Erythroblast (primary cell): ENCODE measurements around the gene PRKCZ.

Source experiments
- GATA1 ChIP-seq: IDR thresholded peaks from 2 replicates; pipeline ENCODE4 v1.6.1; 2011; ENCODE audit warnings: low read depth, mild to moderate bottlenecking, control low read depth, low read length, moderate library complexity
- POLR2A ChIP-seq: IDR thresholded peaks from 2 replicates; pipeline ENCODE4 v1.6.1; 2011; ENCODE audit warnings: mild to moderate bottlenecking, low read length

GRCh38 chr1:2067393-2067792 is 17.2 kb downstream of the PRKCZ start:
- no peak for TF ChIP-seq POLR2A
- no peak for TF ChIP-seq GATA1
